Measurements from ENCODE around the gene DLGAP3. TPM values are rescaled to one million over a fixed set of nuclear protein-coding genes. Genes with fewer than 3 reads are reported as not detected.
A peak's percentile ranks its signal among the peaks of the same experiment; 100 is the strongest.

Gene DLGAP3, protein sequence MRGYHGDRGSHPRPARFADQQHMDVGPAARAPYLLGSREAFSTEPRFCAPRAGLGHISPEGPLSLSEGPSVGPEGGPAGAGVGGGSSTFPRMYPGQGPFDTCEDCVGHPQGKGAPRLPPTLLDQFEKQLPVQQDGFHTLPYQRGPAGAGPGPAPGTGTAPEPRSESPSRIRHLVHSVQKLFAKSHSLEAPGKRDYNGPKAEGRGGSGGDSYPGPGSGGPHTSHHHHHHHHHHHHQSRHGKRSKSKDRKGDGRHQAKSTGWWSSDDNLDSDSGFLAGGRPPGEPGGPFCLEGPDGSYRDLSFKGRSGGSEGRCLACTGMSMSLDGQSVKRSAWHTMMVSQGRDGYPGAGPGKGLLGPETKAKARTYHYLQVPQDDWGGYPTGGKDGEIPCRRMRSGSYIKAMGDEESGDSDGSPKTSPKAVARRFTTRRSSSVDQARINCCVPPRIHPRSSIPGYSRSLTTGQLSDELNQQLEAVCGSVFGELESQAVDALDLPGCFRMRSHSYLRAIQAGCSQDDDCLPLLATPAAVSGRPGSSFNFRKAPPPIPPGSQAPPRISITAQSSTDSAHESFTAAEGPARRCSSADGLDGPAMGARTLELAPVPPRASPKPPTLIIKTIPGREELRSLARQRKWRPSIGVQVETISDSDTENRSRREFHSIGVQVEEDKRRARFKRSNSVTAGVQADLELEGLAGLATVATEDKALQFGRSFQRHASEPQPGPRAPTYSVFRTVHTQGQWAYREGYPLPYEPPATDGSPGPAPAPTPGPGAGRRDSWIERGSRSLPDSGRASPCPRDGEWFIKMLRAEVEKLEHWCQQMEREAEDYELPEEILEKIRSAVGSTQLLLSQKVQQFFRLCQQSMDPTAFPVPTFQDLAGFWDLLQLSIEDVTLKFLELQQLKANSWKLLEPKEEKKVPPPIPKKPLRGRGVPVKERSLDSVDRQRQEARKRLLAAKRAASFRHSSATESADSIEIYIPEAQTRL
- under 1 TPM; 0.05 to 0.08 TPM for total RNA-seq
- under 1 TPM; 0.08 to 0.19 TPM for polyA plus RNA-seq

DNA sequence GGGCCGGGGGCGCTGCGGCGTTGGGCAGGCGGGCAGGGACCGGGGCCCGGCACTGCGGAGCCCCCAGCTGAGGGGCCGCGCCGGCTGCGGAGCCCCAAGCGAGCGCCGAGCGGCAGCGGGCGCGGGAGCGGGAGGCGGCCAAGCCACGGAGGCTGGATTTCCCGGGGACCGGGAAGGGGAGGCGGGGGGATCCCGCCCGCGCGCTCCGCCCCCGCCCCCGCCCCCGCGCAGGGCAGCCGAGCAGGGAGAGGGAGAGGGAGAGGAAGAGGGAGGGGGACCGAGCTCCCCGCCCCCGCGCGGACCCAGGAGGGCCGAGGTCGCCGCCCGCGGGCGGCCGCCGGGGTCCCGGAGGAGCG is at the start of gene DLGAP3:
Gene DLGAP3, minus strand, starts transcription at position 154 of the 356 bp plus-strand sequence. CDS start 24,267 bp downstream, outside the sequence.
- 1% methylated on average over 48 of the region's 50 CpGs for WGBS
- no peak within 1 kb of the TSS for H3K9ac ChIP-seq (ENCODE audit: low read depth in 1 of 2, low read length in 2 of 2)
- H3K36me3 ChIP-seq (ENCODE audit: control insufficient read depth in 4 of 4, insufficient read depth in 3 of 4, low read depth in 1 of 4, low read length in 3 of 4), result no peaks in the 10 kb centered on the region
- H3K4me3 ChIP-seq (ENCODE audit: low read depth in 1 of 3, low read length in 3 of 3), result peak within 1 kb of the TSS in 2 of 3 donors; percentile 9 to 67
- peaks cover 7 to 14% (median 10%) of the 10 kb centered on the region in 4 donors for H3K4me1 ChIP-seq (ENCODE audit: control insufficient read depth in 4 of 4, insufficient read depth in 4 of 4, low read length in 3 of 4)
- no peak for DNase-seq (ENCODE audit: low spot score)
- H3K9me3 ChIP-seq (ENCODE audit: control insufficient read depth in 4 of 4, low read length in 3 of 4), result no peaks in the 10 kb centered on the region
- TF ChIP-seq HNF4A (conservative IDR thresholded peaks at IDR 0.05) (no peak), ZBTB33 (IDR thresholded peaks at IDR 0.05) (no peak), FOXA2 (IDR thresholded peaks at IDR 0.05) (no peak), TAF1 (conservative IDR thresholded peaks at IDR 0.05) (no peak), SP1 (IDR thresholded peaks at IDR 0.05) (no peak), JUND (IDR thresholded peaks at IDR 0.05) (no peak), RXRA (IDR thresholded peaks at IDR 0.05) (no peak), YY1 (IDR thresholded peaks at IDR 0.05) (no peak), HNF4G (IDR thresholded peaks at IDR 0.05) (no peak), NR2F2 (IDR thresholded peaks at IDR 0.05) (no peak), GABPA (IDR thresholded peaks at IDR 0.05 in 1 of 2, conservative IDR thresholded peaks at IDR 0.05 in 1 of 2) (no peak), RAD21 (IDR thresholded peaks at IDR 0.05) (no peak), EGR1 (IDR thresholded peaks at IDR 0.05; ENCODE audit: low read depth in 2 of 2) (no peak), FOXA1 (IDR thresholded peaks at IDR 0.05) (no peak), CTCF (IDR thresholded peaks at IDR 0.05; ENCODE audit: low read depth, low read length, missing input control) (no peak)
- TF ChIP-seq, protein P1, sequence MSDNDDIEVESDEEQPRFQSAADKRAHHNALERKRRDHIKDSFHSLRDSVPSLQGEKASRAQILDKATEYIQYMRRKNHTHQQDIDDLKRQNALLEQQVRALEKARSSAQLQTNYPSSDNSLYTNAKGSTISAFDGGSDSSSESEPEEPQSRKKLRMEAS (IDR thresholded peaks at IDR 0.05), result no peak
- TF ChIP-seq, protein P2, sequence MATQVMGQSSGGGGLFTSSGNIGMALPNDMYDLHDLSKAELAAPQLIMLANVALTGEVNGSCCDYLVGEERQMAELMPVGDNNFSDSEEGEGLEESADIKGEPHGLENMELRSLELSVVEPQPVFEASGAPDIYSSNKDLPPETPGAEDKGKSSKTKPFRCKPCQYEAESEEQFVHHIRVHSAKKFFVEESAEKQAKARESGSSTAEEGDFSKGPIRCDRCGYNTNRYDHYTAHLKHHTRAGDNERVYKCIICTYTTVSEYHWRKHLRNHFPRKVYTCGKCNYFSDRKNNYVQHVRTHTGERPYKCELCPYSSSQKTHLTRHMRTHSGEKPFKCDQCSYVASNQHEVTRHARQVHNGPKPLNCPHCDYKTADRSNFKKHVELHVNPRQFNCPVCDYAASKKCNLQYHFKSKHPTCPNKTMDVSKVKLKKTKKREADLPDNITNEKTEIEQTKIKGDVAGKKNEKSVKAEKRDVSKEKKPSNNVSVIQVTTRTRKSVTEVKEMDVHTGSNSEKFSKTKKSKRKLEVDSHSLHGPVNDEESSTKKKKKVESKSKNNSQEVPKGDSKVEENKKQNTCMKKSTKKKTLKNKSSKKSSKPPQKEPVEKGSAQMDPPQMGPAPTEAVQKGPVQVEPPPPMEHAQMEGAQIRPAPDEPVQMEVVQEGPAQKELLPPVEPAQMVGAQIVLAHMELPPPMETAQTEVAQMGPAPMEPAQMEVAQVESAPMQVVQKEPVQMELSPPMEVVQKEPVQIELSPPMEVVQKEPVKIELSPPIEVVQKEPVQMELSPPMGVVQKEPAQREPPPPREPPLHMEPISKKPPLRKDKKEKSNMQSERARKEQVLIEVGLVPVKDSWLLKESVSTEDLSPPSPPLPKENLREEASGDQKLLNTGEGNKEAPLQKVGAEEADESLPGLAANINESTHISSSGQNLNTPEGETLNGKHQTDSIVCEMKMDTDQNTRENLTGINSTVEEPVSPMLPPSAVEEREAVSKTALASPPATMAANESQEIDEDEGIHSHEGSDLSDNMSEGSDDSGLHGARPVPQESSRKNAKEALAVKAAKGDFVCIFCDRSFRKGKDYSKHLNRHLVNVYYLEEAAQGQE (IDR thresholded peaks at IDR 0.05), result no peak
- TF ChIP-seq, protein P3, sequence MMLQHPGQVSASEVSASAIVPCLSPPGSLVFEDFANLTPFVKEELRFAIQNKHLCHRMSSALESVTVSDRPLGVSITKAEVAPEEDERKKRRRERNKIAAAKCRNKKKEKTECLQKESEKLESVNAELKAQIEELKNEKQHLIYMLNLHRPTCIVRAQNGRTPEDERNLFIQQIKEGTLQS (IDR thresholded peaks at IDR 0.05), result no peak
- H3K27ac ChIP-seq (ENCODE audit: low read depth in 1 of 2, low read length in 2 of 2), result no peak within 1 kb of the TSS
- H3K27me3 ChIP-seq (ENCODE audit: control insufficient read depth in 4 of 4, insufficient read depth in 4 of 4, low read length in 3 of 4), result peaks cover 0 to 24% (median 5%) of the 10 kb centered on the region in 4 donors

All from liver (tissue), 9 donors.